SK-N-SH (cell line): ENCODE results near the gene C16orf87. TPM values are rescaled to one million over a fixed set of nuclear protein-coding genes. Genes with fewer than 3 reads are reported as not detected.
"Not testable (repeated sequence)": the region's sequence is repeated elsewhere in the genome, so short reads cannot be mapped to it uniquely, and the experiment has no call there.

ENCODE experiments used
- CTCF ChIA-PET: fragments of 300-600, 350-600 bp; formaldehyde crosslinking; extraction: SDS; loops from one replicate; lab custom pipeline; 2021; lab: Yijun Ruan, JAX
- POLR2A ChIA-PET: fragments of 350-600 bp; sonication (Branson Sonifier 250); formaldehyde crosslinking; extraction: SDS; loops from one replicate; lab custom pipeline; 2020; ENCODE audit warnings: antibody characterized with exemption, inconsistent platforms; lab: Yijun Ruan, JAX
- DNase-seq: peaks from one replicate; pipeline ENCODE4 v3.0.0; 2012
- H2AFZ ChIP-seq: fragments of 200-600 bp; sonication (generic); 2 replicates; pipeline ENCODE4 v1.8.1; 2016; ENCODE audit warnings: antibody characterized with exemption, mild to moderate bottlenecking, low read depth
- H3F3A ChIP-seq: fragments of 200-600 bp; sonication (generic); replicated peaks from 2 replicates; pipeline ENCODE3; 2016; ENCODE audit warnings: antibody characterized with exemption, mild to moderate bottlenecking; ENCODE audit not compliant: insufficient read depth
- H3K27ac ChIP-seq, 2 experiments: fragments of 200-500 bp in 1 of 2; fragments of 200-600 bp in 1 of 2; sonication (Bioruptor generic) in 1 of 2; sonication (generic), shearing (Covaris generic) in 1 of 2; 2 replicates each; pipeline versions ENCODE4 v1.5.1 to v1.6.1; 2014 to 2016; ENCODE audit warnings: low read depth in 2 of 2, inconsistent platforms in 1 of 2, low read length in 1 of 2, mild to moderate bottlenecking in 1 of 2, mixed read lengths in 1 of 2
- H3K27me3 ChIP-seq: fragments of 200-600 bp; sonication (generic), shearing (Covaris generic); 2 replicates; pipeline ENCODE4 v1.6.1; 2016; ENCODE audit warnings: mixed run types; ENCODE audit not compliant: insufficient read depth
- H3K36me3 ChIP-seq, 2 experiments: fragments of 200-500 bp in 1 of 2; fragments of 200-600 bp in 1 of 2; sonication (Bioruptor generic) in 1 of 2; sonication (generic) in 1 of 2; replicated peaks in 1 of 2; 2 replicates each; pipeline versions ENCODE3 to v1.5.1; 2014 to 2016; ENCODE audit warnings: low read length in 1 of 2, mild to moderate bottlenecking in 1 of 2; ENCODE audit not compliant: insufficient read depth in 2 of 2, control insufficient read depth in 1 of 2
- H3K4me1 ChIP-seq, 2 experiments: fragments of 200-500 bp in 1 of 2; fragments of 200-600 bp in 1 of 2; sonication (Bioruptor generic) in 1 of 2; sonication (generic), shearing (Covaris generic) in 1 of 2; 2 replicates each; pipeline versions ENCODE4 v1.5.1 to v1.6.1; 2014 to 2016; ENCODE audit warnings: low read depth in 1 of 2, low read length in 1 of 2, mixed run types in 1 of 2; ENCODE audit not compliant: insufficient read depth in 2 of 2, control insufficient read depth in 1 of 2
- H3K4me2 ChIP-seq: fragments of 200-600 bp; sonication (generic), shearing (Covaris generic); 2 replicates; pipeline ENCODE4 v1.6.1; 2017; ENCODE audit warnings: mixed run types
- H3K4me3 ChIP-seq, 2 experiments: fragments of 200-500 bp in 1 of 2; fragments of 200-600 bp in 1 of 2; sonication (Bioruptor generic) in 1 of 2; sonication (generic), shearing (Covaris generic) in 1 of 2; 2 replicates each; pipeline versions ENCODE4 v1.5.1 to v1.8.1; 2014 to 2016; ENCODE audit warnings: low read depth in 2 of 2, inconsistent platforms in 1 of 2, low read length in 1 of 2, mild to moderate bottlenecking in 1 of 2, mixed read lengths in 1 of 2, moderate library complexity in 1 of 2
- H3K79me2 ChIP-seq: fragments of 200-600 bp; sonication (generic); 2 replicates; pipeline ENCODE4 v1.8.1; 2017; ENCODE audit warnings: mild to moderate bottlenecking; ENCODE audit not compliant: insufficient read depth
- H3K9ac ChIP-seq: fragments of 200-600 bp; sonication (generic); 2 replicates; pipeline ENCODE4 v1.6.1; 2017; ENCODE audit warnings: mixed run types
- H3K9me2 ChIP-seq: fragments of 200-600 bp; sonication (generic); 2 replicates; pipeline ENCODE4 v1.6.1; 2017; ENCODE audit warnings: mixed run types
- H3K9me3 ChIP-seq: fragments of 200-600 bp; sonication (generic); 2 replicates; pipeline ENCODE4 v1.6.1; 2017; ENCODE audit warnings: mixed run types, mild to moderate bottlenecking, moderate library complexity
- H4K20me1 ChIP-seq: fragments of 200-600 bp; sonication (generic); 2 replicates; pipeline ENCODE4 v1.6.1; 2017; ENCODE audit warnings: mild to moderate bottlenecking, mixed run types; ENCODE audit not compliant: insufficient read depth
- CHD2 ChIP-seq: fragments of 150-350 bp; IDR thresholded peaks from 2 replicates; pipeline ENCODE4 v1.6.1; 2018; ENCODE audit warnings: low read length; ENCODE audit not compliant: partially characterized antibody
- CTCF ChIP-seq: fragments of 200-600 bp; sonication (generic); IDR thresholded peaks from 2 replicates; pipeline ENCODE4 v1.6.1; 2017; ENCODE audit warnings: antibody characterized with exemption, mild to moderate bottlenecking, moderate library complexity
- ELF1 ChIP-seq: IDR thresholded peaks from 2 replicates; pipeline ENCODE4 v1.4.0; 2012
- EZH2phosphoT487 ChIP-seq: fragments of 200-600 bp; sonication (generic); IDR thresholded peaks from 2 replicates; pipeline ENCODE4 v1.6.1; 2017; ENCODE audit warnings: low read depth, mixed run types, mild to moderate bottlenecking, antibody characterized with exemption, moderate library complexity, borderline replicate concordance
- FOSL2 ChIP-seq: IDR thresholded peaks from 2 replicates; pipeline ENCODE4 v1.4.0; 2012; ENCODE audit warnings: low read depth, mild to moderate bottlenecking, moderate library complexity, borderline replicate concordance
- GABPA ChIP-seq: IDR thresholded peaks from 2 replicates; pipeline ENCODE4 v1.4.0; 2012; ENCODE audit warnings: low read depth, mild to moderate bottlenecking
- IRF3 ChIP-seq: fragments of 150-350 bp; IDR thresholded peaks from 2 replicates; pipeline ENCODE4 v1.6.1; 2016; ENCODE audit warnings: mild to moderate bottlenecking, low read depth, low read length
- JUND ChIP-seq: IDR thresholded peaks from 2 replicates; pipeline ENCODE4 v1.4.0; 2012
- MXI1 ChIP-seq: IDR thresholded peaks from 2 replicates; pipeline ENCODE4 v1.6.1; 2012; ENCODE audit warnings: mild to moderate bottlenecking, low read depth, low read length, improper control_type of control experiment
- NFIC ChIP-seq: IDR thresholded peaks from 2 replicates; pipeline ENCODE4 v1.4.0; 2012; ENCODE audit warnings: borderline replicate concordance
- NRF1 ChIP-seq: IDR thresholded peaks from 2 replicates; pipeline ENCODE4 v1.6.1; 2012; ENCODE audit warnings: low read depth, mild to moderate bottlenecking, low read length
- PBX3 ChIP-seq: IDR thresholded peaks from 2 replicates; pipeline ENCODE4; 2012
- TCF12 ChIP-seq: IDR thresholded peaks from 2 replicates; pipeline ENCODE4 v1.4.0; 2012
- ZBTB33 ChIP-seq: IDR thresholded peaks from 2 replicates; pipeline ENCODE4 v1.4.0; 2012; ENCODE audit warnings: low read depth, borderline replicate concordance
- WGBS: methylation state at CpG from one replicate; pipeline ENCODE4 v1.1.6; 2017; ENCODE audit warnings: low lambda C conversion rate; 5-methylcytosine and 5-hydroxymethylcytosine counted together
- polyA plus RNA-seq, 3 experiments: library from polyadenylated mRNA; depleted of rRNA; stranded (reverse); fragments of >200 nt; gene quantifications; 2 replicates each; pipeline ENCODE4 v1.2.3, GENCODE V29; 2012
- TF ChIP-seq, protein P1 (sequence below): fragments of 150-350 bp; IDR thresholded peaks from 2 replicates; pipeline ENCODE4 v1.6.1; 2017; ENCODE audit warnings: antibody characterized with exemption, low read length, low read depth, borderline replicate concordance
- TF ChIP-seq, protein P2 (sequence below): IDR thresholded peaks from 2 replicates; pipeline ENCODE4 v1.4.0; 2012; ENCODE audit warnings: low read depth, borderline replicate concordance

C16orf87 gene
- polyA plus RNA-seq, 1 of the 3 experiments (the other 2 are of a cell fraction) = 3.5 TPM

DNA sequence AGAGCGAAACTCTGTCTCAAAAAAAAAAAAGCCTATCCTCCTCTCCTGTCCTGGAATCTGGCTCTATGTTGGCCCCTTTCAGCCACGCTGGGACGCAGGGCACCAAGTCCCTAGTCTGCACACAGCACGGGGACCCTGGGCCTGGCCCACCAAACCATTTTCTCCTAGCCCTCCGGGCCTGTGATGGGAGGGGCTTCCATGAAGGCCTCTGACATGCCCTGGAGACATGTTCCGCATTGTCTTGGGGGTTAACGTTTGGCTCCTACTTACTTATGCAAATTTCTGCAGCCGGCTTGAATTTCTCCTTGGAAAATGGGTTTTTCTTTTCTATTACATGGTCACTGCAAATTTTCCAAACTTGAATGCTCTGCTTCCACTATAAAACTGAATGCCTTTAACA is 40.6 kb upstream of the C16orf87 start:
- H3K27me3 ChIP-seq = no peaks in the 10 kb centered on the region
- H3K79me2 ChIP-seq = no peaks in the 10 kb centered on the region
- 72% methylated on average over 8 of the region's 8 CpGs for WGBS
- no peak overlapping the region for H3K9ac ChIP-seq
- H3K4me3 ChIP-seq = no peak overlapping the region
- TF ChIP-seq PBX3 = no peak
- no peak for TF ChIP-seq ZBTB33
- no peak for TF ChIP-seq FOSL2
- TF ChIP-seq ELF1 = no peak
- TF ChIP-seq IRF3 = no peak
- no peak for TF ChIP-seq NRF1
- no peak for TF ChIP-seq MXI1
- TF ChIP-seq CTCF = no peak
- no peak for TF ChIP-seq TCF12
- TF ChIP-seq, protein P1, sequence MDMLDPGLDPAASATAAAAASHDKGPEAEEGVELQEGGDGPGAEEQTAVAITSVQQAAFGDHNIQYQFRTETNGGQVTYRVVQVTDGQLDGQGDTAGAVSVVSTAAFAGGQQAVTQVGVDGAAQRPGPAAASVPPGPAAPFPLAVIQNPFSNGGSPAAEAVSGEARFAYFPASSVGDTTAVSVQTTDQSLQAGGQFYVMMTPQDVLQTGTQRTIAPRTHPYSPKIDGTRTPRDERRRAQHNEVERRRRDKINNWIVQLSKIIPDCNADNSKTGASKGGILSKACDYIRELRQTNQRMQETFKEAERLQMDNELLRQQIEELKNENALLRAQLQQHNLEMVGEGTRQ = no peak
- TF ChIP-seq GABPA = no peak
- no peak for TF ChIP-seq JUND
- no peak for TF ChIP-seq NFIC
- TF ChIP-seq, protein P2, sequence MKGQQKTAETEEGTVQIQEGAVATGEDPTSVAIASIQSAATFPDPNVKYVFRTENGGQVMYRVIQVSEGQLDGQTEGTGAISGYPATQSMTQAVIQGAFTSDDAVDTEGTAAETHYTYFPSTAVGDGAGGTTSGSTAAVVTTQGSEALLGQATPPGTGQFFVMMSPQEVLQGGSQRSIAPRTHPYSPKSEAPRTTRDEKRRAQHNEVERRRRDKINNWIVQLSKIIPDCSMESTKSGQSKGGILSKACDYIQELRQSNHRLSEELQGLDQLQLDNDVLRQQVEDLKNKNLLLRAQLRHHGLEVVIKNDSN = no peak
- no peak for TF ChIP-seq EZH2phosphoT487
- TF ChIP-seq CHD2 = no peak
- TF ChIP-seq, all 33 proteins: peak for 0
- Histone ChIP-seq H3K9me3 (no peaks in the 10 kb centered on the region), H3K27ac (no peak overlapping the region), H3K9me2 (no peaks in the 10 kb centered on the region), H3F3A (no peaks in the 10 kb centered on the region), H3K4me1 (peaks cover 0 to 4% of the 10 kb centered on the region in 2 experiments; a peak in 1 of 4 replicates), H3K36me3 (no peaks in the 10 kb centered on the region), H3K4me2 (no peak overlapping the region), H2AFZ (no peak overlapping the region), H4K20me1 (no peaks in the 10 kb centered on the region)
- ChIA-PET CTCF (interaction anchor here (1.4 to 2.6 kb wide), 2 partner anchors 18 kb away, joined by 8 to 11 read pairs; no protein-coding TSS in a partner anchor), POLR2A (no interaction called here)
- no peak for DNase-seq

- H3K4me1 ChIP-seq, H3K4me2 ChIP-seq, H3K9me3 ChIP-seq, H4K20me1 ChIP-seq, H3K9ac ChIP-seq, H3F3A ChIP-seq, H3K36me3 ChIP-seq, CTCF ChIA-PET, H3K27ac ChIP-seq, H3K27me3 ChIP-seq, H3K9me2 ChIP-seq, H3K4me3 ChIP-seq, H2AFZ ChIP-seq, DNase-seq, H3K79me2 ChIP-seq, POLR2A ChIA-PET: not testable (repeated sequence)
- 60% methylated on average over 2 of the region's 2 CpGs for WGBS
These were observed 37.9 kb upstream of the C16orf87 start for GRCh38 chr16:46868891-46869290.

DNA sequence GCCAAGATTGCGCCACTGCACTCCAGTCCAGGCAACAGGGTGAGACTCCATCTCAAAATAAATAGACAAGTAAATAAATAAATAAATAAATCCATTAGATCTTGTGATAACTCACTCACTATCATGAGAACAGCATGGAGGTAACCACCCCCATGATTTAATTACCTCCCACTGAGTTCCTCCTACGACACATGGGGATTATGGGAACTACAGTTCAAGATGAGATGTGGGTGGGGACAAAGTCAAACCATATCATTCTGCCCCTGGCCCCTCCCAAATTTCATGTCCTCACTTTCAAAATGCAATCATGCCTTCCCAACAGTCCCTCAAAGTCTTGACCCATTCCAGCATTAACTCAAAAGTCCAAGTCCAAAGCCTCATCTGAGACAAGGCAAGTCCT is 36.5 kb upstream of the C16orf87 start:
- CTCF ChIA-PET = interaction anchor here (1.2 to 1.4 kb wide), 3 partner anchors 10 to 41 kb away, joined by 3 to 4 read pairs (median 3); no protein-coding TSS in a partner anchor
- H3K27ac ChIP-seq, H3K4me1 ChIP-seq, H3K9me3 ChIP-seq, H3K9ac ChIP-seq, H3K4me2 ChIP-seq, H3K9me2 ChIP-seq, H2AFZ ChIP-seq, H3K36me3 ChIP-seq, DNase-seq, H3K4me3 ChIP-seq, POLR2A ChIA-PET, H3K79me2 ChIP-seq, H3K27me3 ChIP-seq, H3F3A ChIP-seq, H4K20me1 ChIP-seq: not testable (repeated sequence)
- 71% methylated on average over 2 of the region's 2 CpGs for WGBS
